Loucy (cell line): Measurements from ENCODE around the gene GRIN2A.

Experiments used
- H2AFZ ChIP-seq: fragments of 200-600 bp; sonication (generic); 2 replicates; pipeline ENCODE4 v1.6.0; 2016; ENCODE audit warnings: antibody characterized with exemption, mild to moderate bottlenecking, low read length, moderate library complexity
- H3F3A ChIP-seq: fragments of 200-600 bp; 2 replicates; pipeline ENCODE4 v1.6.0; 2016; ENCODE audit warnings: antibody characterized with exemption, low read depth, mild to moderate bottlenecking
- H3K27me3 ChIP-seq: fragments of 200-600 bp; sonication (generic); 2 replicates; pipeline ENCODE4 v1.6.1; 2014; ENCODE audit warnings: low read length, mild to moderate bottlenecking; ENCODE audit not compliant: insufficient read depth, poor library complexity, severe bottlenecking
- H3K36me3 ChIP-seq: fragments of 200-600 bp; sonication (generic); 2 replicates; pipeline ENCODE4 v1.6.1; 2016; ENCODE audit warnings: low read length; ENCODE audit not compliant: insufficient read depth
- H3K4me1 ChIP-seq: fragments of 200-600 bp; sonication (generic); 2 replicates; pipeline ENCODE4 v1.5.1; 2014; ENCODE audit warnings: low read length, mild to moderate bottlenecking; ENCODE audit not compliant: insufficient read depth, poor library complexity, severe bottlenecking
- H3K4me2 ChIP-seq: fragments of 200-600 bp; sonication (generic); 2 replicates; pipeline ENCODE4 v1.6.0; 2014; ENCODE audit warnings: antibody characterized with exemption, low read length, low read depth, mild to moderate bottlenecking; ENCODE audit not compliant: poor library complexity, severe bottlenecking
- H3K4me3 ChIP-seq: fragments of 200-600 bp; sonication (generic); 2 replicates; pipeline ENCODE4 v1.5.1; 2014; ENCODE audit warnings: low read length, mild to moderate bottlenecking, mixed read lengths; ENCODE audit not compliant: poor library complexity, severe bottlenecking
- H3K79me2 ChIP-seq: fragments of 200-600 bp; sonication (generic); 2 replicates; pipeline ENCODE4 v1.6.1; 2014; ENCODE audit warnings: low read length; ENCODE audit not compliant: insufficient read depth
- H3K9ac ChIP-seq: fragments of 200-600 bp; sonication (generic); 2 replicates; pipeline ENCODE4 v1.6.0; 2014; ENCODE audit warnings: mild to moderate bottlenecking, low read depth, low read length, moderate library complexity; ENCODE audit not compliant: poor library complexity, severe bottlenecking
- H3K9me2 ChIP-seq: fragments of 200-600 bp; sonication (generic); replicated peaks from 2 replicates; pipeline ENCODE4 v1.6.1; 2016; ENCODE audit warnings: low read depth, low read length, mixed read lengths
- H3K9me3 ChIP-seq: fragments of 200-600 bp; sonication (generic); 2 replicates; pipeline ENCODE4 v1.6.1; 2014; ENCODE audit warnings: mild to moderate bottlenecking, antibody characterized with exemption, low read length, low read depth; ENCODE audit not compliant: insufficient read depth
- H4K20me1 ChIP-seq: fragments of 200-600 bp; sonication (generic); 2 replicates; pipeline ENCODE4 v1.6.0; 2014; ENCODE audit warnings: antibody characterized with exemption, low read length, mild to moderate bottlenecking; ENCODE audit not compliant: insufficient read depth, poor library complexity, severe bottlenecking
- EZH2phosphoT487 ChIP-seq: fragments of 200-600 bp; IDR thresholded peaks from 2 replicates; pipeline ENCODE4 v1.6.1; 2018; ENCODE audit warnings: antibody characterized with exemption, mild to moderate bottlenecking, moderate library complexity, borderline replicate concordance
- TF ChIP-seq, protein P1 (sequence below): fragments of 200-600 bp; sonication (generic); conservative IDR thresholded peaks from 2 replicates; pipeline ENCODE4 v1.5.1; 2014; ENCODE audit warnings: mild to moderate bottlenecking, antibody characterized with exemption, low read length

GRIN2A gene

DNA sequence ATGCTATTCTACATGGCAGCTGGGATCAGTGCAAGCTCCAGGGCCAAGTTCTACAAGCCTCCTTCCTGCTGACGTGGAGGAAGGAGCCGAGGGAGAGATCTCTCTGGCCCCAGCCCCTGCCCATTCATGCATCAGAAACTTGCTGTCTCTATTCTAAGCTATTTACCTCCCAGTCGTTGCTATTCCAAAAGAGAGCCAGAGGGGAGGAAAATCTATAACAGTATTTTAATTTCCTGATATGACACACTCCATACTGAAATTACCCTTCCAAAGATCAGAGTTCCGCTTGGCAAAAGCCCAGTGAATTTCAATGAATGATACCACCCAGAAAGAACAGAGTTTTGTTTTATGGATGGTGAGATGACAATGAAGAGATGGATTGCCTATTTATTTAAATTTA lies 133.4 kb downstream of the GRIN2A start:
- Histone ChIP-seq H3K4me3 (no peak overlapping the region), H4K20me1 (no peaks in the 10 kb centered on the region), H3K36me3 (no peaks in the 10 kb centered on the region), H2AFZ (no peak overlapping the region), H3K79me2 (no peaks in the 10 kb centered on the region), H3K4me1 (no peaks in the 10 kb centered on the region), H3K4me2 (no peak overlapping the region), H3K27me3 (no peaks in the 10 kb centered on the region), H3K9me3 (no peaks in the 10 kb centered on the region), H3K9ac (no peak overlapping the region), H3F3A (no peaks in the 10 kb centered on the region), H3K9me2 (no peaks in the 10 kb centered on the region)
- TF ChIP-seq, protein P1, sequence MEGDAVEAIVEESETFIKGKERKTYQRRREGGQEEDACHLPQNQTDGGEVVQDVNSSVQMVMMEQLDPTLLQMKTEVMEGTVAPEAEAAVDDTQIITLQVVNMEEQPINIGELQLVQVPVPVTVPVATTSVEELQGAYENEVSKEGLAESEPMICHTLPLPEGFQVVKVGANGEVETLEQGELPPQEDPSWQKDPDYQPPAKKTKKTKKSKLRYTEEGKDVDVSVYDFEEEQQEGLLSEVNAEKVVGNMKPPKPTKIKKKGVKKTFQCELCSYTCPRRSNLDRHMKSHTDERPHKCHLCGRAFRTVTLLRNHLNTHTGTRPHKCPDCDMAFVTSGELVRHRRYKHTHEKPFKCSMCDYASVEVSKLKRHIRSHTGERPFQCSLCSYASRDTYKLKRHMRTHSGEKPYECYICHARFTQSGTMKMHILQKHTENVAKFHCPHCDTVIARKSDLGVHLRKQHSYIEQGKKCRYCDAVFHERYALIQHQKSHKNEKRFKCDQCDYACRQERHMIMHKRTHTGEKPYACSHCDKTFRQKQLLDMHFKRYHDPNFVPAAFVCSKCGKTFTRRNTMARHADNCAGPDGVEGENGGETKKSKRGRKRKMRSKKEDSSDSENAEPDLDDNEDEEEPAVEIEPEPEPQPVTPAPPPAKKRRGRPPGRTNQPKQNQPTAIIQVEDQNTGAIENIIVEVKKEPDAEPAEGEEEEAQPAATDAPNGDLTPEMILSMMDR = no peak
- no peak for TF ChIP-seq EZH2phosphoT487

DNA sequence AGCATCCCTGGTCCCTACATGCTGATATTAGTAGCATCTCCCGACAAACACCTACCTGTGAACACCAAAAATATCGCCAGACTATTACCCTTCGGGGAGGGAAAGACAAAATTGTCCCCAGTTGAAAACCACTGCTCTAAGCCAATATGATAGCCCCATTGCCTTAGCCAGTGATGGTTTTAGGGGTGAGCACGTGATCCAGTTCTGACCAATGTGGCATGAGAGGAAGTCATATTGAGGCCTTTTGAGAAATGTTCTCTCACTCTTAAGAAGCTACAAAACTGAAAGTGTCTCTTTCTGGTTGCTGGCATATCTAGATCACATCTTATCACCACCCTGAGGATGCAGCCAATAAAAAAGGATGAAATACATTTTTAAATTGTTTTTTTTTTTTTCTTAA lies 136.3 kb downstream of the GRIN2A start:
- H3K9me2 ChIP-seq = no peaks in the 10 kb centered on the region
- no peak for TF ChIP-seq EZH2phosphoT487
- TF ChIP-seq, protein P1 = no peak
- H3K36me3 ChIP-seq = no peaks in the 10 kb centered on the region
- no peaks in the 10 kb centered on the region for H4K20me1 ChIP-seq
- H2AFZ ChIP-seq = no peak overlapping the region
- no peaks in the 10 kb centered on the region for H3K4me1 ChIP-seq
- H3K4me2 ChIP-seq = no peak overlapping the region
- no peaks in the 10 kb centered on the region for H3K27me3 ChIP-seq
- no peak overlapping the region for H3K9ac ChIP-seq
- H3K4me3 ChIP-seq = no peak overlapping the region
- no peaks in the 10 kb centered on the region for H3K9me3 ChIP-seq
- H3F3A ChIP-seq = no peaks in the 10 kb centered on the region
- no peaks in the 10 kb centered on the region for H3K79me2 ChIP-seq

DNA sequence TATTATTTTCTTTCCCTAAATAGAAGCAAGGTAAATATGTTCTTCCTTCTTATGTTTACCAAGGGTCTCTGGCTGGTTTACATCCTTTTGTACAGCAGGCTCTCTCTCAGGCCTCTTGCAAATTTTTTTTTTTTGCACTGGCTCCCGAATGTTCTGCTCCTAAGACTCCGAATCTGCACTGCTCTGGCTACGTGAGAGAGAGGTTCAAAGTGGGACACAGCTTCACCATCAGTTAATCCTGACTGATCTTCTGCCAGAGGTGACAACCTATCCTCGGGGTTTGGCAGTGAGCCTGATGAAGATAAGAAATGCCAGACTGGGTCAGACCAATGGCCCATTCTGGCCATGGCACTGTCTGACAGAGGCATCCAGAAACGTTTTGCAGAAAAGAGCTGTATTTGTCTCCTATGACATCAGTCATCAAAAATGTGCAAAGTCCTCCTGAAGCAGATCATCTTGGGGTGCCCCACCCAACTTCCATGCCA lies 136.9 kb downstream of the GRIN2A start:
- H3K36me3 ChIP-seq = no peaks in the 10 kb centered on the region
- no peak overlapping the region for H3K9ac ChIP-seq
- no peaks in the 10 kb centered on the region for H3K9me3 ChIP-seq
- H3K4me2 ChIP-seq = no peak overlapping the region
- H4K20me1 ChIP-seq = no peaks in the 10 kb centered on the region
- no peak overlapping the region for H2AFZ ChIP-seq
- H3F3A ChIP-seq = no peaks in the 10 kb centered on the region
- no peaks in the 10 kb centered on the region for H3K4me1 ChIP-seq
- no peak for TF ChIP-seq EZH2phosphoT487
- TF ChIP-seq, protein P1 = no peak
- no peak overlapping the region for H3K4me3 ChIP-seq
- no peaks in the 10 kb centered on the region for H3K9me2 ChIP-seq
- H3K79me2 ChIP-seq = no peaks in the 10 kb centered on the region
- H3K27me3 ChIP-seq = no peaks in the 10 kb centered on the region
